Astrocyte of the spinal cord (primary cell): ENCODE results near the gene TRIM15.
A peak's percentile ranks its signal among the peaks of the same experiment; 100 is the strongest.

Experiments
- DNase-seq: peaks from one replicate; pipeline ENCODE4 v3.0.0; 2011; ENCODE audit warnings: low read depth, low spot score
- H3K4me3 ChIP-seq: 2 replicates; pipeline ENCODE4 v1.5.1; 2011; ENCODE audit warnings: low read depth, mild to moderate bottlenecking, low read length, moderate library complexity
- CTCF ChIP-seq: IDR thresholded peaks from 2 replicates; pipeline ENCODE4 v1.5.1; 2012; ENCODE audit warnings: low read depth, mild to moderate bottlenecking, low read length, inconsistent platforms
- in situ Hi-C: cut with HindIII; loops from 2 replicates; pipeline ENCODE4 v1.10.0; 2017; ENCODE audit warnings: low sequenced_read_pairs

The TRIM15 gene

GRCh38 chr6:30171677-30172471 is 8.5 kb downstream of the TRIM15 start:
- no peak overlapping the region for H3K4me3 ChIP-seq
- peak; percentile 1 for TF ChIP-seq CTCF
- DNase-seq: peak; percentile 23
- in situ Hi-C loops: no loop called here

- in situ Hi-C loops: no loop called here
- TF ChIP-seq CTCF: no peak
- DNase-seq: no peak
- no peak overlapping the region for H3K4me3 ChIP-seq
These were observed 9.3 kb downstream of the TRIM15 start for GRCh38 chr6:30172681-30173080.

- in situ Hi-C loops: no loop called here
- no peak for DNase-seq
- no peak for TF ChIP-seq CTCF
- no peak overlapping the region for H3K4me3 ChIP-seq
These were observed 12.4 kb downstream of the TRIM15 start for GRCh38 chr6:30175765-30176164.

- no peak for TF ChIP-seq CTCF
- in situ Hi-C loops: no loop called here
- H3K4me3 ChIP-seq: no peak overlapping the region
- DNase-seq: no peak
These were observed 15.5 kb downstream of the TRIM15 start for GRCh38 chr6:30178837-30179236.

- TF ChIP-seq CTCF: no peak
- no peak for DNase-seq
- in situ Hi-C loops: no loop called here
- H3K4me3 ChIP-seq: no peak overlapping the region
These were observed 16.8 kb downstream of the TRIM15 start for GRCh38 chr6:30180145-30180544.

- TF ChIP-seq CTCF: no peak
- no peak for DNase-seq
- in situ Hi-C loops: no loop called here
- H3K4me3 ChIP-seq: no peak overlapping the region
These were observed 21.2 kb downstream of the TRIM15 start for GRCh38 chr6:30184417-30185031.
